HepG2 (cell line): ENCODE measurements around the gene CFAP210. TPM values are rescaled to one million over a fixed set of nuclear protein-coding genes. Genes with fewer than 3 reads are reported as not detected.

ENCODE experiments used
- CENPX ChIP-seq: sonication (generic); formaldehyde crosslinking; IDR thresholded peaks from 2 replicates; pipeline ENCODE4 v1.9.0; 2021; ENCODE audit warnings: mild to moderate bottlenecking, missing genetic modification reagents, moderate library complexity
- CHD2 ChIP-seq: IDR thresholded peaks from 2 replicates; pipeline ENCODE4 v1.6.1; 2011; ENCODE audit warnings: low read depth, low read length, improper control_type of control experiment
- GPBP1L1 ChIP-seq: sonication (generic); formaldehyde crosslinking; IDR thresholded peaks from 2 replicates; pipeline ENCODE4 v1.5.0; 2020; ENCODE audit warnings: mild to moderate bottlenecking, missing genetic modification reagents
- IRX3 ChIP-seq: sonication (generic); formaldehyde crosslinking; IDR thresholded peaks from 2 replicates; pipeline ENCODE4 v1.8.1; 2023; ENCODE audit warnings: mild to moderate bottlenecking, low read depth, missing genetic modification reagents, borderline replicate concordance
- KDM5A ChIP-seq: fragments of 200-600 bp; sonication (generic); IDR thresholded peaks from 2 replicates; pipeline ENCODE4 v1.7.0; 2018; ENCODE audit warnings: antibody characterized with exemption, mild to moderate bottlenecking, low read length, borderline replicate concordance
- MEIS1 ChIP-seq: sonication (generic); formaldehyde crosslinking; IDR thresholded peaks from 2 replicates; pipeline ENCODE4 v1.9.0; 2021; ENCODE audit warnings: mild to moderate bottlenecking, missing genetic modification reagents, moderate library complexity, borderline replicate concordance
- MLXIP ChIP-seq: sonication (generic); formaldehyde crosslinking; IDR thresholded peaks from 2 replicates; pipeline ENCODE4 v1.9.0; 2021; ENCODE audit warnings: missing genetic modification reagents, borderline replicate concordance
- NAIF1 ChIP-seq: sonication (generic); formaldehyde crosslinking; IDR thresholded peaks from 2 replicates; pipeline ENCODE4 v1.5.0; 2020; ENCODE audit warnings: mild to moderate bottlenecking, missing genetic modification reagents, borderline replicate concordance
- NFE2L2 ChIP-seq: fragments of 150-350 bp; IDR thresholded peaks from 2 replicates; pipeline ENCODE4 v1.6.1; 2014; ENCODE audit warnings: low read length
- RFXANK ChIP-seq: IDR thresholded peaks from 2 replicates; pipeline ENCODE4 v1.6.1; 2016
- SP140L ChIP-seq: sonication (generic); formaldehyde crosslinking; IDR thresholded peaks from 2 replicates; pipeline ENCODE4 v1.4.0; 2020; ENCODE audit warnings: missing genetic modification reagents, borderline replicate concordance
- SP4 ChIP-seq: sonication (generic); formaldehyde crosslinking; IDR thresholded peaks from 2 replicates; pipeline ENCODE4 v1.8.1; 2023; ENCODE audit warnings: mild to moderate bottlenecking, missing genetic modification reagents
- SUZ12 ChIP-seq: fragments of 150-350 bp; IDR thresholded peaks from 2 replicates; pipeline ENCODE4 v1.6.1; 2014; ENCODE audit warnings: low read depth, low read length
- YEATS2 ChIP-seq: sonication (generic); formaldehyde crosslinking; IDR thresholded peaks from 2 replicates; pipeline ENCODE4 v1.4.0; 2020; ENCODE audit warnings: missing genetic modification reagents, borderline replicate concordance
- ZHX2 ChIP-seq, 2 experiments: sonication (generic) in 1 of 2; formaldehyde crosslinking in 1 of 2; IDR thresholded peaks; 2 replicates each; pipeline versions ENCODE4 v1.6.1 to v1.9.0; 2014 to 2022; ENCODE audit warnings: antibody characterized with exemption in 1 of 2, borderline replicate concordance in 1 of 2, inconsistent platforms in 1 of 2, low read depth in 1 of 2, missing genetic modification reagents in 1 of 2
- ZMAT3 ChIP-seq: sonication (generic); formaldehyde crosslinking; conservative IDR thresholded peaks from 2 replicates; pipeline ENCODE4 v1.7.0; 2021; ENCODE audit warnings: missing genetic modification reagents
- ZNF510 ChIP-seq: sonication (generic); formaldehyde crosslinking; IDR thresholded peaks from 2 replicates; pipeline ENCODE4 v1.4.0; 2020; ENCODE audit warnings: low read depth, mild to moderate bottlenecking, missing genetic modification reagents
- ZNF558 ChIP-seq: sonication (generic); formaldehyde crosslinking; IDR thresholded peaks from 2 replicates; pipeline ENCODE4 v1.9.0; 2022; ENCODE audit warnings: mild to moderate bottlenecking, missing genetic modification reagents, borderline replicate concordance
- ZSCAN29 ChIP-seq: sonication (generic); formaldehyde crosslinking; conservative IDR thresholded peaks from 2 replicates; pipeline ENCODE4 v1.4.0; 2020; ENCODE audit warnings: mild to moderate bottlenecking, missing genetic modification reagents
- polyA plus RNA-seq, 8 experiments: library from polyadenylated mRNA; depleted of rRNA in 3 of 8; stranded (reverse) in 7 of 8; unstranded in 1 of 8; fragments of >200 nt; fragmentation: Illumina TruSeq in 4 of 8; extraction: Trizol in 4 of 8; gene quantifications; 2 replicates each; pipeline versions ENCODE4 v1.2.1 to v1.2.3, GENCODE V29; 2011 to 2016; ENCODE audit warnings: low read depth in 4 of 8, missing spikeins in 1 of 8, mixed read lengths in 1 of 8; ENCODE audit not compliant: insufficient read depth in 1 of 8
- total RNA-seq, 5 experiments: library from RNA; depleted of rRNA; stranded (reverse); fragments of >200 nt; fragmentation: Illumina TruSeq; extraction: Trizol; gene quantifications; 2 replicates each; pipeline ENCODE4 v1.2.3, GENCODE V29; 2016; ENCODE audit warnings: low read depth in 1 of 5

The CFAP210 gene
- total and polyA plus RNA-seq, 2 of the 13 experiments (the other 11 are each of a cell fraction or from before 2014, with no cell fraction given), result 0.18 TPM; not detected in 1

- no peak for TF ChIP-seq MLXIP (CRISPR knock-in tag)
- peak; percentile 21; the same call in 1 of the 2 replicates for TF ChIP-seq NFE2L2
- TF ChIP-seq CENPX (CRISPR knock-in tag), result no peak
- TF ChIP-seq MEIS1 (CRISPR knock-in tag), result no peak
- TF ChIP-seq NAIF1, result no peak
- no peak for TF ChIP-seq KDM5A
- peak; percentile 67; the same call in 1 of the 2 replicates for TF ChIP-seq YEATS2 (CRISPR knock-in tag)
- TF ChIP-seq CHD2, result no peak
- peak; percentile 57; the same call in 1 of the 2 replicates for TF ChIP-seq SP4
- TF ChIP-seq ZHX2 (IDR thresholded peaks at IDR 0.05; ENCODE audit: low read depth), result no peak
- TF ChIP-seq ZHX2 (CRISPR knock-in tag; IDR thresholded peaks at IDR 0.05; ENCODE audit: borderline replicate concordance), result no peak
- TF ChIP-seq RFXANK (CRISPR knock-in tag), result no peak
- TF ChIP-seq SUZ12, result no peak
- TF ChIP-seq IRX3 (CRISPR knock-in tag), result no peak
- TF ChIP-seq ZNF558, result no peak
- TF ChIP-seq ZSCAN29 (CRISPR knock-in tag), result no peak
- no peak for TF ChIP-seq GPBP1L1 (CRISPR knock-in tag)
- no peak for TF ChIP-seq ZMAT3 (CRISPR knock-in tag)
- no peak for TF ChIP-seq SP140L
- no peak for TF ChIP-seq ZNF510
Observed at GRCh38 chr2:169716938-169717690, 22.9 kb upstream of the CFAP210 start (continued).
